Measurements from ENCODE around the gene C9orf153.

DNA sequence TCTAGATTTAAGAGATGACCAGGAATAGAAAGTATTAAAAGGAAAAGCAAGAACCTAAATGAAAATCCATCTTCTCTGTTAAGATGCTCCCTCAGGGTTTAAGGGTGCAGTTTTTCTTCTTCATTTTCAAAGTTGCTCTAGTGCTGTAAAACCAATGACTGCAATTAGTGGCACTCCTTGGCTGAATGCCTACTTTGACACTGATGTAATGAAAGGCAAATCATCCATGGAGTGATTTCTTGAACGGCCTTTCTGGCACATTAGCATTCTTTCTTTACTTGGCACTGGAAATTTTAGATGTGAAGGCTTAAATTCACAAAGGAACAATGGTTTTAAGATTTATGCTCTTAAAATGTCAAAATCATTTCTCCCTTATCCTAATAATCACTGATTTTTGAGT is 42.2 kb upstream of the C9orf153 start:
- TF ChIP-seq, protein P1, sequence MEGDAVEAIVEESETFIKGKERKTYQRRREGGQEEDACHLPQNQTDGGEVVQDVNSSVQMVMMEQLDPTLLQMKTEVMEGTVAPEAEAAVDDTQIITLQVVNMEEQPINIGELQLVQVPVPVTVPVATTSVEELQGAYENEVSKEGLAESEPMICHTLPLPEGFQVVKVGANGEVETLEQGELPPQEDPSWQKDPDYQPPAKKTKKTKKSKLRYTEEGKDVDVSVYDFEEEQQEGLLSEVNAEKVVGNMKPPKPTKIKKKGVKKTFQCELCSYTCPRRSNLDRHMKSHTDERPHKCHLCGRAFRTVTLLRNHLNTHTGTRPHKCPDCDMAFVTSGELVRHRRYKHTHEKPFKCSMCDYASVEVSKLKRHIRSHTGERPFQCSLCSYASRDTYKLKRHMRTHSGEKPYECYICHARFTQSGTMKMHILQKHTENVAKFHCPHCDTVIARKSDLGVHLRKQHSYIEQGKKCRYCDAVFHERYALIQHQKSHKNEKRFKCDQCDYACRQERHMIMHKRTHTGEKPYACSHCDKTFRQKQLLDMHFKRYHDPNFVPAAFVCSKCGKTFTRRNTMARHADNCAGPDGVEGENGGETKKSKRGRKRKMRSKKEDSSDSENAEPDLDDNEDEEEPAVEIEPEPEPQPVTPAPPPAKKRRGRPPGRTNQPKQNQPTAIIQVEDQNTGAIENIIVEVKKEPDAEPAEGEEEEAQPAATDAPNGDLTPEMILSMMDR (IDR thresholded peaks at IDR 0.05; ENCODE audit: insufficient read depth, low read length, poor library complexity, severe bottlenecking), result no peak
- no peak for TF ChIP-seq EZH2phosphoT487 (conservative IDR thresholded peaks at IDR 0.05; ENCODE audit: low read length)
